Activated B cell treated with CpG ODN at 0.5 μM for 24 hours (primary cell): ENCODE measurements around the gene GLB1L3. TPM values are rescaled to one million over a fixed set of nuclear protein-coding genes. Genes with fewer than 3 reads are reported as not detected.

Experiments
- ATAC-seq: fragments of 200-7000 bp; cut with Tn5 transposase; one replicate; pipeline ENCODE4 v1.10.0; 2021; ENCODE audit warnings: low read depth, mild to moderate bottlenecking, moderate library complexity
- CTCF ChIA-PET: fragments of 350-600 bp; sonication (Branson Sonifier 250); formaldehyde crosslinking; loops from one replicate; lab custom pipeline; 2021; ENCODE audit warnings: antibody characterized with exemption; lab: Charles Lee
- POLR2A ChIA-PET: fragments of 350-600 bp; sonication (Branson Sonifier 250); formaldehyde crosslinking; loops from one replicate; lab custom pipeline; 2021; ENCODE audit warnings: antibody characterized with exemption; lab: Charles Lee
- DNase-seq: peaks from one replicate; pipeline ENCODE4 v3.0.0; 2022
- H3K27ac Mint-ChIP-seq: one replicate; pipeline ENCODE4 v1.8.0; 2020; ENCODE audit warnings: mixed read lengths
- H3K27me3 Mint-ChIP-seq: one replicate; pipeline ENCODE4 v1.8.0; 2021; ENCODE audit warnings: mixed read lengths
- H3K36me3 Mint-ChIP-seq: one replicate; pipeline ENCODE4 v1.8.0; 2021; ENCODE audit warnings: low read depth, mixed read lengths
- H3K4me1 Mint-ChIP-seq: one replicate; pipeline ENCODE4 v1.8.0; 2021; ENCODE audit warnings: mixed read lengths
- H3K4me3 Mint-ChIP-seq: one replicate; pipeline ENCODE4 v1.8.0; 2020; ENCODE audit warnings: mild to moderate bottlenecking, mixed read lengths
- H3K9me3 Mint-ChIP-seq: one replicate; pipeline ENCODE4 v1.8.0; 2020; ENCODE audit warnings: mixed read lengths
- intact Hi-C: fragments of 100-400 bp; cut with micrococcal nuclease; formaldehyde crosslinking; loops from one replicate; pipeline ENCODE4 v1.15.1; 2024
- total RNA-seq: library from RNA; stranded (reverse); gene quantifications from 2 replicates; pipeline ENCODE4 v1.2.3, GENCODE V29; 2022
- TF ChIP-seq, protein P1 (sequence below): fragments of 200-600 bp; IDR thresholded peaks from one replicate; pipeline ENCODE4 v1.8.0; 2022; ENCODE audit warnings: antibody characterized with exemption, mild to moderate bottlenecking

Gene GLB1L3
- total RNA-seq, 1 donor from 2014 or later: not detected

DNA sequence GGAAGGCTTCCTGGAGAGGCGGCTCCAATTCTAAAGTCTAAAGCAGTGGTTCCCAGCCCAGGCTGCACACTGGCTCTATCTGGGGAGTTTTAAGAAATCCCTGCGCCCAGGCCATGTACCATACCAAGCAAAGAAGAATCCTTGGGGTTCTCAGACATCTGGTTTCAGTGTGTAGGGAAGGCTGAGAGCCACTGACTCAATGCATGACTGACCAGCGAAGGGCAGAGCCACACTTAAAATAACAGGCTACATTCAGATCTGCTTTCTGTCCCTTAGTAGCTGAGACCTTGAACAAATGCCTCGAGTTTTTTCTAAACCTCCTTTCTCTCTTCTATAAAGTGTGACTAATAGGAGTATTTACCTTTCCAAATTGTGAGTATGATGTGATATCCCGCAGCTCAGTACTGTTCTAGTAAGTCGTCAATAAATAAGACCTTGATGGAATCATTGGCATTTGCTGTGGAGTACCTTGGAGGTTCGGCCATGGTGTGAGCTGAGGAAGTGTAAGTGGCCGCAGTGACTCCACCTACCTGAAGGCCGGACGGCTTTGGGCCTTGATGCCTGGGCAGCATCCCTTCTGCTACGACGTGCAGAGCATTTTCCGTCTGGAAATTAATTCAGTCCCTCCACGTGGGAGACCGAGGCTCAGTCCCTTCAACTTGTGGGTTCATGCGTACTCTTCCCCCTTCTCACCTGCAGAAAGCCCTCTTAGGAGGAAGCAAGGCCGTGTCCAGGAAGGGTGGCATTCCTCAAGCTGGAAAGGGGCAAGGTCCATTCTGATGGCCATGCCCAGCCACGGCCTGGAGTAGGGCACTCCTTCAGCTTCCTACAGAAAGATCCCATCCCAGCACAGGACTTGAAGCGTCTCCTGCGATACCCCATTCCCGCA, 80.7 kb downstream of the GLB1L3 start:
- ChIA-PET POLR2A (no interaction called here), CTCF (no interaction called here)
- intact Hi-C loops: no loop called here
- Mint-ChIP-seq H3K27ac (no peak overlapping the region), H3K4me1 (no peaks in the 10 kb centered on the region), H3K4me3 (no peak overlapping the region), H3K9me3 (peaks cover 6% of the 10 kb centered on the region), H3K27me3 (peaks cover 11% of the 10 kb centered on the region), H3K36me3 (no peaks in the 10 kb centered on the region)
- DNase-seq (no peak), ATAC-seq (no peak)
- TF ChIP-seq, protein P1, sequence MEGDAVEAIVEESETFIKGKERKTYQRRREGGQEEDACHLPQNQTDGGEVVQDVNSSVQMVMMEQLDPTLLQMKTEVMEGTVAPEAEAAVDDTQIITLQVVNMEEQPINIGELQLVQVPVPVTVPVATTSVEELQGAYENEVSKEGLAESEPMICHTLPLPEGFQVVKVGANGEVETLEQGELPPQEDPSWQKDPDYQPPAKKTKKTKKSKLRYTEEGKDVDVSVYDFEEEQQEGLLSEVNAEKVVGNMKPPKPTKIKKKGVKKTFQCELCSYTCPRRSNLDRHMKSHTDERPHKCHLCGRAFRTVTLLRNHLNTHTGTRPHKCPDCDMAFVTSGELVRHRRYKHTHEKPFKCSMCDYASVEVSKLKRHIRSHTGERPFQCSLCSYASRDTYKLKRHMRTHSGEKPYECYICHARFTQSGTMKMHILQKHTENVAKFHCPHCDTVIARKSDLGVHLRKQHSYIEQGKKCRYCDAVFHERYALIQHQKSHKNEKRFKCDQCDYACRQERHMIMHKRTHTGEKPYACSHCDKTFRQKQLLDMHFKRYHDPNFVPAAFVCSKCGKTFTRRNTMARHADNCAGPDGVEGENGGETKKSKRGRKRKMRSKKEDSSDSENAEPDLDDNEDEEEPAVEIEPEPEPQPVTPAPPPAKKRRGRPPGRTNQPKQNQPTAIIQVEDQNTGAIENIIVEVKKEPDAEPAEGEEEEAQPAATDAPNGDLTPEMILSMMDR: no peak

DNA sequence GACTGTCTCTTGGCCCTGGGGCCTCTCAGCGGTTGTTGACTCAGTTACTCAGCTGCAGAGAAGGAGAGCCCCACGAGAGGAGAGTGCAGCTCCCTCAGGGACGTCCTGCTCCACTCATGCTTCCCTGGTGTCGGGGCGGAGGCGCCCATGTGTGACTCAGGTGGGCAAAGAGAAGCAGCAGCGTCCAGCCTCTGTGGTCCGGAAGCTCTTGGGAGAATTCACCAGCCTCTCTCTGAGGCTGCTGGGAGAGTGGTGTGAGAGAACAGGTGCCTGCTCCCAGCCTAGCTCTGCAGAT, 81.3 kb downstream of the GLB1L3 start:
- H3K36me3 Mint-ChIP-seq: no peaks in the 10 kb centered on the region
- peaks cover 6% of the 10 kb centered on the region for H3K9me3 Mint-ChIP-seq
- CTCF ChIA-PET: no interaction called here
- POLR2A ChIA-PET: no interaction called here
- TF ChIP-seq, protein P1: no peak
- H3K27ac Mint-ChIP-seq: no peak overlapping the region
- DNase-seq (no peak), ATAC-seq (no peak)
- H3K27me3 Mint-ChIP-seq: peaks cover 14% of the 10 kb centered on the region
- intact Hi-C loops: no loop called here
- no peak overlapping the region for H3K4me3 Mint-ChIP-seq
- H3K4me1 Mint-ChIP-seq: no peaks in the 10 kb centered on the region

DNA sequence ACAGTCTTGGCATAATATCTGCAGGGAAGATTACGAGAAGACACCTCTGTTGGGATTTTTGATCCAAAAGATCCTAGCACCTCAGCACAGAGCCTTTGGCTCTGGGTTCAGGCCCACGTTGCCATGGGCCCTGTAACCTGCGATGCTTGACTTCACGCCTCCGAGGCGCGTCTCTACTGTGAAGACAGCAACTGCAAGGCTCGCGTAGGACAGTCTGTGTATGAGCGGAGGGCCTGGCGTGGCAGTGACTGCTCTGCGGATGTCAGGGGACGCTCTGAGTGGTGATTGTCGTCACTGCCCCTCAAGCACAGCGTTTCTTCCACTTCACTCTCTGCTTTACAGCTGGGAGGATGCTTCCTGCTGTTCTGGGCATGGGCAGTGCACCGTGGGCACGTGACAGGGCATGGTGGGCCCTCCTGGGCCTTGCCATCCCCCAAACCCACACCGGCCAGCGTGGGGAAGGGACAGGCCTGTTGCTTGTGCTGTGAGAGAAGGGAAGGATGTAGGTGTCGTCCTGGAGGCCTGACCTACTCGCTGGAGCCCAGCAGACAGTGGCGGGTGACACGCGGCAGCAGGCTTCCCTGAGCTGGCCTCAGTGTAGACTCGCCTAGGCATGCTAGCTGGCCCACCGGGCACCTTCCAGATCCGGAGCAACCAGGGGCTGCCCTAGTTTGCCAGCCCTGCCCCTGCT, 82.1 kb downstream of the GLB1L3 start:
- H3K4me1 Mint-ChIP-seq: no peaks in the 10 kb centered on the region
- intact Hi-C loops: no loop called here
- ChIA-PET POLR2A (no interaction called here), CTCF (no interaction called here)
- peaks cover 14% of the 10 kb centered on the region for H3K27me3 Mint-ChIP-seq
- H3K36me3 Mint-ChIP-seq: no peaks in the 10 kb centered on the region
- DNase-seq (no peak), ATAC-seq (no peak)
- H3K27ac Mint-ChIP-seq: no peak overlapping the region
- TF ChIP-seq, protein P1: no peak
- H3K4me3 Mint-ChIP-seq: no peak overlapping the region
- peaks cover 5% of the 10 kb centered on the region for H3K9me3 Mint-ChIP-seq

DNA sequence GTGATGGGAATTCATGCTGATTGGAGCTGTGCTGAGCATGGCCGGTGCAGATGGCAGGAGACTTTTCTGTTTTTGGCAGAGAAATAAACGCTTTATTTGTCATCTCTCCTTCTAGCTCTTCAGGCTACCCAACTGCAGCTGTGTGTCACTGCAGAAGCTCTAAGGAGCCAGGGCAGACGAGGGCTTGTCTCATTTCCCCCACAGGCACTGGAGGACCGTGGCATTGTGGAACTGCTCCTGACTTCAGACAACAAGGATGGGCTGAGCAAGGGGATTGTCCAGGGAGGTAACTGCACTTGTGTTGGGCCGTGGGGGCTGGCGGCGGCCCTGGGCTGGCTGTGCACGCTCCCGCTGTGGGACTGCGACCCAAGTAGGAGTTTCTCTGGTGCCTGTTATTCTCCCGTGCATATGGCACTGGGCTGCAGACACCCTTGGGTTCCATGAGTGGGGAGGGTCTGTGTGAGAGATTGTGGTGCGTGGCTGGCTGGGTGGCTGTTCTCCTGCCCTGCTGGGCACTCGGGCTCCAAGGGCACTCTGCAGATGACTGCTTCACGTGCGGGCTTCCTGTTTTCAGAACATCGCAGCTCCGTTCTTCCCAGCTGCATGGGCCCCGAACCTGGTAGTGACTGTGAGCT, 82.8 kb downstream of the GLB1L3 start:
- no peaks in the 10 kb centered on the region for H3K36me3 Mint-ChIP-seq
- no peaks in the 10 kb centered on the region for H3K4me1 Mint-ChIP-seq
- H3K27ac Mint-ChIP-seq: no peak overlapping the region
- TF ChIP-seq, protein P1: no peak
- ChIA-PET CTCF (no interaction called here), POLR2A (no interaction called here)
- peaks cover 13% of the 10 kb centered on the region for H3K27me3 Mint-ChIP-seq
- intact Hi-C loops: no loop called here
- DNase-seq (no peak), ATAC-seq (no peak)
- no peak overlapping the region for H3K4me3 Mint-ChIP-seq
- H3K9me3 Mint-ChIP-seq: no peaks in the 10 kb centered on the region

DNA sequence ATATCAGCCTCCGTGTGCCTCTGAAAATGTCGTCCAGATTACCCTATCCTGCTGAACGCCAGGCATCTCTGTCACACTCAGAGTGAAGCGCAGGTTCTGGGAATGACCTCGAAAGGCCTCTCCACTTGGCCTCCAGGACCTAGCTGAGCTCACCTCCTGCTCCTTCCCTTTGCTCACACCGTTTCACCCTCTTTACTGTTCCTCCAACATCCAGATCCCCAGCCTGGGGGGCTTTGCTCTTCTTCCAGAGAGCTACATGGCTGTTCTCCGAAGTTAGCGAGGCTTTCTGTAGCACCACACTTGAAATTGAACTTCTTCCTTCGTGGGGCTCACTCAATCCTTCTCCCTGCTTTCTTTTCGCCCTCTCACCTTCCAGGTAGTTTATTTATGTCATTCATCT, 83.5 kb downstream of the GLB1L3 start:
- ATAC-seq: no peak
- Mint-ChIP-seq H3K36me3 (no peaks in the 10 kb centered on the region), H3K27me3 (peaks cover 13% of the 10 kb centered on the region), H3K27ac (no peak overlapping the region), H3K9me3 (no peaks in the 10 kb centered on the region), H3K4me1 (no peaks in the 10 kb centered on the region), H3K4me3 (no peak overlapping the region)
- ChIA-PET POLR2A (no interaction called here), CTCF (no interaction called here)
- intact Hi-C loops: no loop called here
- TF ChIP-seq, protein P1: no peak
- no peak for DNase-seq
